KBM-7 (cell line): ENCODE results near the gene SLC35G3.
"Not testable (repeated sequence)": the region's sequence is repeated elsewhere in the genome, so short reads cannot be mapped to it uniquely, and the experiment has no call there.

Experiments used
- DNase-seq: peaks from one replicate; pipeline ENCODE4 v3.0.0-alpha.2; 2015
- in situ Hi-C: fragments of 300-500 bp; cut with MboI; formaldehyde crosslinking; loops from 2 replicates; pipeline ENCODE4 v1.14.3; 2020; ENCODE audit warnings: low sequenced_read_pairs, low pct_unique_long_range_greater_than_20kb, mixed read lengths

SLC35G3 gene

DNA sequence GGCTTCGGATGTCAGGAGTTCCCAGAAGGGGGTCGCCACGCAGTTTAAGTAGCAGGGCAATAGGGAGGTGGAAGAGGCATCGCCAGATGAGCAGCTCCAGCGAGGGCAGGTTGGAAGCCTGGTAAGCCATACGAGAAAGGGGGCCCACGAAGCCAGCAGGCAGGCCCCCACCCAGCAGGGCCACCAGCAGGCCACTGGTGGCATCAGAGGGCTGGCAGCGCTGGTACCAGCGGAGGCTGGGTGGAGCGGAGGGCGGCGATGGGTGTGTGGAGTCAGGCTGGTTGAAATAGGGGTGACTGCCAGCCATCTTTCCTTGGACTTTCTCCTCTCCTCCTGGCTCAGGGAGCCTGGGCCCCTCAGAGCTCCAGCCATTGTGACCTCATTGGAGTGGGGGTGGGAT is at the start of gene SLC35G3:
TSS of gene SLC35G3 (minus strand) at position 393 of the 400 bp plus-strand sequence. CDS start at position 307, 86 bp downstream.
- in situ Hi-C loops, DNase-seq: not testable (repeated sequence)

DNA sequence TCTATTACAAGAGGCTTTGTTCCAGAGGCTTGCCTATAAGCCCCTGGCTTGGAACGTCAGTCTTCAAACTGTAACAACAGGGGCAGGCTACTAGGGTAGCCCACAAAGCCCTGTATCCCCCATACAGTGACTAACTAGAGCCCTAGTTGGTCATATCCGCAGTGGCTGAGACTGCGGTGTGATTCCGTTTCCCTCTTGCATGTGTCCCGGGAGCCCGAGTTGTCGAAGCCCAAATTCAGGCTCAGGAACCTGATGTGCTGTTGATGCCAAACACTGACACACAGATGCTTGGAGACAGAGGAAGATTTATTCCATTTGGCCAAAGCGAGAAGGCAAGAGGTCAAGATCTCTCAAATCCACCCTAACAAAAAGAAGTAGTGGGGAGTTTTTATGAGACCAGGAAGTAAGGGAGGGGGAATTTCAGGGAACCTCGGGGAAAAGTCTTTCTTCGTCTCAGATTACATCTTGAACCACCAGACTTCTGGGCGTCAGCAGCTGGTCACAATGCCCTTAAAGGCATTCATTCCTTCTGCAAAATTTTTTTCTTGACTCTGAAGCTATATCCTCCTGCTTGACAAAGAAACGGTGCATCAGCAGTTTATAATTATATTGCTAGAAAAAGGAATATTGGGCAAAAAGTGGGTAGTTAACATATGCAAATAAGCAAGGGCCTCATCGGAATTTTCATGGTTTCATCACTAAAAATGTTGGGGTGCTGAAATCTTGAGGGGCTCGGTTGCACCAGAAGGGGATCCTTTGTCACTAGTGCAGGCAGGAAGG is 49.6 kb upstream of the SLC35G3 start:
- in situ Hi-C loops = loop anchor here (25.0 kb wide), 1 partner anchor 94 kb away; no protein-coding TSS in a partner anchor
- peak; percentile 45 for DNase-seq

DNA sequence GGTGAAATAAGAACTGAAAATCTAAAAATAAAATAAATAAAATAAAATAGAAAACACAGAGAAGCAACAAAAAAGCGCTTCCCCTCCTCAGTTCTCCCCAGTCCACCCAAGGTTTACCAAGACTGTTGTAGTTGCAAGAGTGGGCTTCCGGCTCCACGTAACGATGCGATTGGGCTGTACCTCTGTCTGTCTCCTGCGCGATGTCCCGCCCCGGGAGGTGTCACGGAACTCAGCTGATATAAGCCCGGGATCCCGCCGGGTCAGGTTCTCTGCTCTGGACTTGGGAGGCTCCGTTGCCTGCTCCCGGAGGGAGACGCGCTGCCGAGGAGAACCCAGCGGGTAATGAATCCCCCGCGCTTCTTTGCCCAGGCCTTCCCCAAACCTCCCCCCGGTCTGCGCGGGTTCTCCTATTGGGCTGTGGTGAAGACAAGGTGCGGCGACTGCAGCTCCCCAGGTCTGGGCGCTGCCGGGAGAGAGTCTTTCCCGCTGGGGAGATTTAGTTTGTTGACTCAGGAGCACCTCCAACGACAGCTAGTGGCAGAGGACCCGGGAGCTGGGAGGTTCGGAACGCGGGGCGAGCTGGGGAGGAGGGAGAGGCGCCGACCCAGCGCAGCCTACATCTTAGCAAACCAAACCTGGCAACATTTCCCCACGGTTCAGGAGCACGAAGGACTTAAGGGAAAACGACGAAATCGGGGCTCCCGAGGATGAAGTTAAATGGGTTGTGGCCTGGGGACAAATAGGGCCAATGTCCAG is 48.8 kb upstream of the SLC35G3 start, which contains the start of gene SLFN5:
TSS of gene SLFN5 (plus strand) at position 268 of the 756 bp plus-strand sequence. CDS start 15,619 bp downstream, outside the sequence.
- DNase-seq = peak; percentile 87
- in situ Hi-C loops = loop anchor here (25.0 kb wide), 1 partner anchor 94 kb away; no protein-coding TSS in a partner anchor

DNA sequence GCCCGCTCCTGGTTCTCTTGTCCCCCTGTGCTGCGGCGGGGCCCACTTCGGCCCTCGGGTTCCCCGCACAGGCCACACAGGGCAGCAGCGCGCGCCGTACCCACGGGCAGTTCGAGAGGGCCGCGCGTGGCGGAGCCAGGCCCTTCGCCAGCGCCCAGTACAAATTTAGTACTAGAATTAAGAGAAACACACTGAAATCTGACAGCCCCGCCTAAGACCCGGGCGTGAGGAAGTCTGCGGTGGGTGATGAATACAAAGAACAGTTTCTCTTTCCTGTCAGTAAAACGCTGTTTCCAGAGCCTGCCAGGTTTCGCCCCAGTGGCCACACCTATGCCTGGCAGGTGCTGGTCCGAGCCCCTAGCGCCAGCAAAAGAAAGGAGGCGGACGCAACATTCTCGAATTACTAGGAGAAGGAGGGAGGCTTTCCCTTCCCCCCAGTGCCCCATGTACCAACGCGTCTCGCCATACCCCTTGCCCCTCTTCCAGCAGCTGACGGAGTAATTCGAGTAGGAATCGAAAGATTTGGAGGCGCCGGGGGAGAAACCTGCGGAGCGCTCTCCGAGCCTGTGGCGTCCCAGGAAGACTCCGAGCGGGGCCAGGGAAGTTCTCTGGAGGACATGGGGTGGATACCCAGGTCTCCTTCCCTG is 48.1 kb upstream of the SLC35G3 start:
- DNase-seq = peak; percentile 67

DNA sequence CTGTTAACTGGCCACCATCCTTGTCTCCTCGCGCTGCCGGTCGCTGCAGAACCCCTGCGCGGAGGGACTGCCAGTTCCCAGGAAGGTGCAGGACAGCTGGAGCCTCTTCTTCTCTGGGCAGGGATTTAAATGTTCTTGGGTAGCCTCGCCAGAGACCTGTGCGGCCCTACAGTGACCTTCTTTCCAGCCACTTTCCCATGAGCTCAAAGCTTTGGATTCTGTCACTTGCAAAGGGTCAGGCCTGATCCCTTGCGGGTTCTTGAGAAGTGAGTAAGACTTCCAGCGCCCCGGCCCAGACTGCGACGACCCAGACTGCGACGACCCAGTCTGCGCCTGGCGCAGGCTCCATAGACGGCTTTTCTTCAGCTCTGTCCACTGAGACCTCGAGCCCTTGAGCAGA is 47.3 kb upstream of the SLC35G3 start:
- in situ Hi-C loops = loop anchor here (25.0 kb wide), 1 partner anchor 96 kb away; no protein-coding TSS in a partner anchor
- DNase-seq = no peak

More for the DNA sequence above, 48.1 kb upstream of the SLC35G3 start:
- in situ Hi-C loops = loop anchor here (25.0 kb wide), 1 partner anchor 95 kb away; no protein-coding TSS in a partner anchor

DNA sequence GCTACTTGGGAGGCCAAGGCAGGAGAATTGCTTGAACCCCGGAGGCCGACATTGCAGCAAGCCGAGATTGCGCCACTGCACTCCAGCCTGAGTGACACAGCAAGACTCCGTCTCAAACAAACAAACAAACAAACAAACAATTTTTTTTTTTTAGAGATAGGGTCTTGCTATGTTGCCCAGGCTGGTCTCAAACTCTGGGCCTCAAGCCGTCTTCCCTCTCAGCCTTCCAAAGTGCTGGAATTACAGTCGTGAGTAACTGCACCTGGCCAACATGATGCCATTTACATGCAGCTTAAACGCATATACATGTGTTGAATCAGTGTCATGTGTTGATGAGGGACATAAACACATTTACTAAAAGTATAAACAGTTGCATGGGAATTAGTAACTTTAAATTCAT is 46.7 kb upstream of the SLC35G3 start:
- no peak for DNase-seq
- in situ Hi-C loops = loop anchor here (25.0 kb wide), 1 partner anchor 96 kb away; no protein-coding TSS in a partner anchor

DNA sequence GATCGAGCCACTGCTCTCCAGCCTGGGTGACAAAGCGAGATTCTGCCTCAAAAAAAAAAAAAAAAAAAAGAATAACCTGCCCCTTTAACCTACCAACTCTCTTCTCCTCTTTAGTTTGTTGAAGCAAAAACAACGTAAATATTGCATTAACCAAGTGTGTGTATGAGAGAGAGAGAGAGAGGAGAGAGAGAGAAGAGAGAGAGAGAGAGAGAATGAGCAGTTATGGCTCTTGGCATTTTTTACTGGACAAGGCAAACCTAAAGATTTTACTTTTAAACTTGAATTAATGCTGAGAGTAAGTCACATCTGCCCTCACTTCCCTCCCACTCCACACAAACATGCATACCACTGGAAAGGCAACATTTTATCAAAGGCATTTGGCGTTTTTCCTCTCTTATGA is 45.6 kb upstream of the SLC35G3 start:
- DNase-seq = no peak
- in situ Hi-C loops = loop anchor here (25.0 kb wide), 1 partner anchor 97 kb away; no protein-coding TSS in a partner anchor

DNA sequence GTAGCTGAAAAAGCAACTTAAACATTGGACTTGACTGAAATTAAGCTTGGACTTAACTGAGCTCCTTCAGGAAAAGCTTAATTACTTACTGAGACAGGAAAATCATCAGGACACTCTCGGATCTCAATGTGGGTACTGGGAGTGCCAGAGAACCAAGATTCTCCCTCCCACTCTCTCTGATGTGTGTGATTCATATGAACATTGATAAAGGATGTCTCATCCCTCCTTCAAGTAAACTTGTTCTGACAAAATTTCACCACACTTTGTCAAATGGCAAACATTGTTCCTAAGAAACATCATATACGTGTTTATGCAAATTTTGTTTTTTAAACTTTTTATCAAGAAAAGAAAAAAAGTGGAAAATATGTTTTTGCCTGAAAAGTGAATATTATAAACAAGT is 44.6 kb upstream of the SLC35G3 start:
- in situ Hi-C loops = loop anchor here (25.0 kb wide), 1 partner anchor 98 kb away; no protein-coding TSS in a partner anchor
- DNase-seq = no peak

DNA sequence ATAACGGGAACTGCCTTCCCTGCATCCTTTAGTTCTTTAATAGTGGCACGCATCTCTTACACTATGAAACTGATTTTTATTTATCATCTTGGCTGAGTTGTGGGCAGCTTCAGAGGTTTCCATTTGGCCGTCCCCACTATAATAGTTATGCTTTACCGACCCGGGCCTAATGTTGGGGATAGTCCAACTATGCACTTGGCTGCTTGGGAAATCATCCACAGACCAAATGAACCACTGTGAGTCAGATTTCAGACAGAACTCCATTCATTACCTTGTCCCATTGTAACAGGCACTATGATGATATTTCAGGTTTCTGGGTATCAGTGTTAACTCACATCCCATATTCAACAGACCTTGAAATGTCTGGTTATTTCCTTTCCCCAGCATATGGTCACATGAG is 42.6 kb upstream of the SLC35G3 start:
- in situ Hi-C loops = loop anchor here (25.0 kb wide), 1 partner anchor 100 kb away; no protein-coding TSS in a partner anchor

DNA sequence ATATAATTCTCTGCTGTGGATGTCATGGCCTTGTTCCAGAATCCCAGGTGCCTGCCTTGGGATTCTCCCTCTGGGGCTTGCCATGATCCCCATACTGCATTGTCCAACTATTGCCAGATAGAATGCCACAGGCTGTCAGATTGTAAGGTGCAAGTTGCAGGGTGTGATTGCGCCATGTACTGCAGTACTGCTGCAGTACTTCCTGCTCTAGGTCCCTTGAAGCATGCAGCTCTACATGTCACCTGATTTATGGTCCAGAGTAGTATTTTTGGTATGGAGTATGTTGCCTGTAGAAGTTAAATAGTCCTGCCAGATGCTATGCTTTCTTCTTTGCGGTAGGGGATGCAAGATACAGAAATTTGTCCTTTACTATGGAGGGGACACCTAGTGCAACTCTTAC is 41.7 kb upstream of the SLC35G3 start:
- in situ Hi-C loops = loop anchor here (25.0 kb wide), 1 partner anchor 101 kb away; no protein-coding TSS in a partner anchor
- no peak for DNase-seq

More for the DNA sequence above, 42.6 kb upstream of the SLC35G3 start:
- no peak for DNase-seq

DNA sequence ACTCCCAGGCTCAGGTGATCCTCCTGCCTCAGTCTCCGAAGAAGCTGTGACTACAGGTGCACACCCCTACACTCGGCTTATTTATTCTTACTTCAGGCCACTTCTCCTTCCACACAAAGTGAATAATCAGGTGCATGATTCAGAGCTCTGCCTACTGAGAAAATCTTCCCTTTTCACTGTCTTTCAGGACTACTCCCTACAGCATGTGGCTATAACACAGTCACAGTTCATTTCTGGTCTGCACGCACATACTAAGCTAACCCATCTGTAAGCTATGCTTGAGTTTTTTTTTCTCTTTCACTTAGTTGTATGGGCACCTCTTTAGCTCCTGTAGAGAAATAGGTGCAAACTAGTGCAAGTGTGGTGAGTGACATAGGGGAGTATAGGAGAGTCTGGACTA is 41.1 kb upstream of the SLC35G3 start:
- DNase-seq = no peak
- in situ Hi-C loops = loop anchor here (25.0 kb wide), 1 partner anchor 102 kb away; no protein-coding TSS in a partner anchor

DNA sequence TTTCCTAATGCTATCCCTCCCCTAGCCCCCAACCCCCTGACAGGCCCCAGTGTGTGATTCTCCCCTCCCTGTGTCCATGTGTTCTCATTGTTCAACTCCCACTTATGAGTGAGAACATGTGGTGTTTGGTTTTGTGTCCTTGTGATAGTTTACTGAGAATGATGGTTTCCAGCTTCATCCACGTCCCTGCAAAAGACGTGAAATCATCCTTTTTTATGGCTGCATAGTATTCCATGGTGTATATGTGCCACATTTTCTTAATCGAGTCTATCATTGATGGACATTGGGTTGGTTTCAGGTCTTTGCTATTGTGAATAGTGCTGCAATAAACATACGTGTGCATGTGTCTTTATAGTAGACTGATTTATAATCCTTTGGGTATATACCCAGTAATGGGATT is 40.1 kb upstream of the SLC35G3 start:
- in situ Hi-C loops = loop anchor here (25.0 kb wide), 1 partner anchor 103 kb away; no protein-coding TSS in a partner anchor
- DNase-seq = not testable (repeated sequence)

DNA sequence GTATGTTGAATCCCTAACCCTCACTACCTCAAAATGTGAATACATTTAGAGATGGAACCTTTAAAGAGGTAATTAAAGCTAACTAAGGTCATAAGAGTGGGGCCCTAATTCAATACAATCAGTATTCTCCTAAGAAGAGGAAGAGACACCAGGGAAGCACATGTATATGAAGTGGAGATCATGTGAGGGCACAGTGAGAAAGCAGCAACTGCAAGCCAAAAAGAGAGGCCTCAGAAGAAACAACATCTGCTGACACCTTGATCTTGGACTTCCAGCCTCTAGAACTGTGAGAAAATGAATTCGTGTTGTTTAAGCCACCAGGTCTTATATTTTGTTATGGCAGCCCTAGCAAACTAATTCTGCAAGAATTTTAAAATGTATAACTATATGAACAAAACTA is 35.4 kb upstream of the SLC35G3 start:
- no peak for DNase-seq
- in situ Hi-C loops = loop anchor here (25.0 kb wide), 1 partner anchor 108 kb away; no protein-coding TSS in a partner anchor

DNA sequence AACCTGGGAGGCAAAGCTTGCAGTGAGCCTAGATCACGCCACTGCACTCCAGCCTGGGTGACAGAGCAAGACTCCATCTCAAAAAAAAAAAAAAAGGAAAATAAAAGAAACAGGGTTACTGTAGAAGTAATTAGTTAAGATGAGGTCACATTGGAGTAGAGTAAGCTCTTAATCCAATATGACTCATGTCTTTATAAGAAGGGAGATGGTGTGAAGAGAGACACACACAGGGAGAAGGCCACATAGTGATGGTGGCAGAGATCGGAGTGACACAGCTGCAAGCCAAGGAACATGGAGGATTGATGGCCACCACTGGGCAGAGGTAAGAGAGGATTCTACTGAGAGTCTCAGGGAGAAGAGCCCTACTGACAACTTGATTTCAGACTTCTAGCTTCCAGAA is 33.4 kb upstream of the SLC35G3 start:
- in situ Hi-C loops = loop anchor here (25.0 kb wide), 1 partner anchor 110 kb away; no protein-coding TSS in a partner anchor
- no peak for DNase-seq

DNA sequence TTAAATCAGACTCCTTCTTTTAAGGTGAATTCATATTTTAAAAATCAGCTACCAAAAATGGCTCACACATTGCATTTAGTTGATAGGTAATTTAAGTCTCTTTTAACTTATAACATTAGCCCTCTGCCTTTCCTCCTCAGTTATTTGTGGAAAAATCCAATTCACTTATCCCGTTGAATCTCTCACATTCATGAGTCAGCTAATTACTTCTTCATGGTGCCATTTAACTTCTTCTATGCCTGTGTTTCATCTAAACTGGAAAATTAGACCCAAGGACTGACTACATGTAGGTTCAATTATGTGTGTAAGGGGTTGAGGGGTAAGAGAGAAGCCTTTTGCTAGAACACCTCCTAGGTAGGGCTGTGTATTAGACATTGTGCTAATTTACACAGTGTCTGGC is 30.2 kb upstream of the SLC35G3 start:
- in situ Hi-C loops = no loop called here
- no peak for DNase-seq

DNA sequence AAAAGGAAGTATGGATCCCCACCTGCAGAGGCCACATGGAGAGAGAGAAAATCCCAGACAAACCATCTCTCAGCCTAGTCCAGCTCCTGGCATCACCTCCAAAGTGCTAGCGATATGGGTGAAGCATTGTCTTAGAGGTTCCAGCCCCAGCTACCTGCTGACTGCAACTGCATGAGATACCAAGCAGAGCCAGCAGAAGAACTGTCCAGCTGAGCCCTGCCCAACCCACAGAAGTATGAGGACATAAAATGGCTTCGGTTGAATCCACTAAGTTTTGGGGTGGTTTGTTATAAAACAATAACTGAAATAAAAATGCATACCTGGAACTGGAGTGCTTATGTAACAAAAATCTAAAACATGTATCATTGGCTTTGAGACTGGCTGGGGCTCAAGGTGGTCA is 28.3 kb upstream of the SLC35G3 start:
- DNase-seq = no peak
- in situ Hi-C loops = no loop called here

DNA sequence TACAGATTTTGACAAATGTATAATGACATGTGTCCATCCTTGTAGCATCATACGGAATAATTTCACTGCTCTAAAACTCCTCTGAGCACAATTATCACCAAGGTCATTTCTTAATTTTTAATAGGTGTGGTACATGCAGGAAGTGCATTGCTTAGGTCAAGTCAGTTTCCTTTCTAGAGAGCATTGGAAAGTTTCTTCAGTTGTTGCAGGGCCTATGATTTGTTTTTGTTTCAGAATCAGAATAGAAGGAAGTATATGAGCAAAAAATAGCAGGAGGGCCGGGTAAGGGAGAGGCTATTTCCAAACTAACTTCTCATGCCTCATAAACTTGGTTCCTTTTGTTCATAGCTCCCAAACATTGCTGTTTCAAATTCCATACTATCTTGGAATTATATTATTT is 24.7 kb upstream of the SLC35G3 start:
- DNase-seq = no peak
- in situ Hi-C loops = no loop called here

DNA sequence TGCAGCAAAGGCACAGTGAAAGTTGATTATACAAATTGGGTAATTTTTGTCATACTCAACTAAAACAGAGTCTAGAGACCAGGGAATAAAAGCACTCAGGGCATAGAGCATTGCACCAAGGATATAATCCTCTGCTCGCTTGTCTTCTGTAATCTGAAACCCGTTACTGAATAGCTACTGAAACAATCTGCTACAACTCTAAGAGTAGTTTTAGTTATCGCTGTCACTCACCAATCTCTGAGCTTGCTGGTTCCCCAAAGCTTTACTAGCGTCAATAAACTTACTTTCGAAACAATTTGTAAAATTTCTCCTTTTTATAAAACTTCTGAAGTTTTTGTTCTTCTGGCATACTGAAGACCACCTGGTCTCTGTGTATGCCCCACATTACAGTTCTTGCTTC is 22.9 kb upstream of the SLC35G3 start:
- no peak for DNase-seq
- in situ Hi-C loops = no loop called here
